ENCODE measurements around the gene CD79B.
"Not testable (repeated sequence)": the region's sequence is repeated elsewhere in the genome, so short reads cannot be mapped to it uniquely, and the experiment has no call there.

Gene CD79B

DNA sequence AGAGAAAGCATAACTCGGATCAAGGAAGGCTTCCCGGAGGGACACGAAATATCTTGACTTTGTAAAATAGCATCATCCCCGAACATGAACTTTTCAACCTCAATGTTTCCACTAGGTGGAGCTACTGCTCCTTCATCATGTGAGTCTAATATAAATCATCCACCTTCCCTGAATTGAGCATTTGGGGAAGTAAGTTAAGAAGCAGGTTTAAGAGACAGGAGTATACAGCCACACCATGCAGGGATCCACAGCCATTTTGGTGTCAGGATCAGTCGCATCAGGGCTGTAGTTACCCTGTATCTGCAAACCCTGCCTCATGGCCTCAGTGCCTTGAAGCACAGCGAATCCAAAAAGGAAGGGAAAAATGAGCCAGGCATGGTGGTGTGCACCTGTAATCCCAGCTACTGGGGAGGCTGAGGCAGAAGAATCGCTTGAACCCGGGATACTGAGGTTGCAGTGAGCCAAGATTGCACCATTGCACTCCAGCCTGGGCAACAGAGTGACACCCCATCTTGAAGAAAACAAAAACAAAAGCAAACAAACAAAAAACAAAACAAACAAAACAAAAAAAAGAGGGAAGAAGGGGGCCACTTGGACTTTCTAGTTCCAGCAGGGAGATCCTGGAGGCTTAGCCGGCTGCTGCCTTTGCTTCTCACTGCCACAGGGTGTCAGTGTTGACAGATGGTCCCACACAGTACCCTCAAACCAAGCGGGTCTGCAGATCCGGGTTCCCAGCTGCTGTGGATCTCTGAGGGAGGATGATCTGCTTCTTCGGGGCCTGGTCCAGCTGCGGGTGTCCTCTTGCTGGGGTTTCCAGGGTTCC, 42.9 kb downstream of the CD79B start:
- TF ChIP-seq, protein P1, sequence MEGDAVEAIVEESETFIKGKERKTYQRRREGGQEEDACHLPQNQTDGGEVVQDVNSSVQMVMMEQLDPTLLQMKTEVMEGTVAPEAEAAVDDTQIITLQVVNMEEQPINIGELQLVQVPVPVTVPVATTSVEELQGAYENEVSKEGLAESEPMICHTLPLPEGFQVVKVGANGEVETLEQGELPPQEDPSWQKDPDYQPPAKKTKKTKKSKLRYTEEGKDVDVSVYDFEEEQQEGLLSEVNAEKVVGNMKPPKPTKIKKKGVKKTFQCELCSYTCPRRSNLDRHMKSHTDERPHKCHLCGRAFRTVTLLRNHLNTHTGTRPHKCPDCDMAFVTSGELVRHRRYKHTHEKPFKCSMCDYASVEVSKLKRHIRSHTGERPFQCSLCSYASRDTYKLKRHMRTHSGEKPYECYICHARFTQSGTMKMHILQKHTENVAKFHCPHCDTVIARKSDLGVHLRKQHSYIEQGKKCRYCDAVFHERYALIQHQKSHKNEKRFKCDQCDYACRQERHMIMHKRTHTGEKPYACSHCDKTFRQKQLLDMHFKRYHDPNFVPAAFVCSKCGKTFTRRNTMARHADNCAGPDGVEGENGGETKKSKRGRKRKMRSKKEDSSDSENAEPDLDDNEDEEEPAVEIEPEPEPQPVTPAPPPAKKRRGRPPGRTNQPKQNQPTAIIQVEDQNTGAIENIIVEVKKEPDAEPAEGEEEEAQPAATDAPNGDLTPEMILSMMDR (IDR thresholded peaks at IDR 0.05; ENCODE audit: low read depth, low read length) = peak; percentile 38
- not testable (repeated sequence) for DNase-seq (ENCODE audit: extremely low read depth, low read depth)

DNA sequence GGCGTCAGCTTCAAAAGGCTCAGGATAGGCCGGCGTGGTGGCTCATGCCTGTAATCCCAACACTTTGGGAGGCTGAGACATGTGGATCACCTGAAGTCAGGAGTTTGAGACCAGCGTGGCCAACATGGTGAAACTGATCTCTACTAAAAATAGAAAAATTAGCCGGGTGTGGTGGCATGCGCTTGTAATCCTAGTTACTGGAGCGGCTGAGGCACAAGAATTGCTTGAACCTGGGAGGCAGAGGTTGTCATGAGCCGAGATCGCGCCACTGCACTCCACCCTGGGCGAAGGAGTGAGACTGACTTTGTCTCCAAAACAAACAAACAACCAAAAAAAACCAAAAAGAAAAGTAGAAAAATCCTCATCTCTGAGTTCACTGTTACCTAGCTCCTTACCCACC, 47.0 kb downstream of the CD79B start:
- not testable (repeated sequence) for DNase-seq (ENCODE audit: extremely low read depth, low read depth)

DNA sequence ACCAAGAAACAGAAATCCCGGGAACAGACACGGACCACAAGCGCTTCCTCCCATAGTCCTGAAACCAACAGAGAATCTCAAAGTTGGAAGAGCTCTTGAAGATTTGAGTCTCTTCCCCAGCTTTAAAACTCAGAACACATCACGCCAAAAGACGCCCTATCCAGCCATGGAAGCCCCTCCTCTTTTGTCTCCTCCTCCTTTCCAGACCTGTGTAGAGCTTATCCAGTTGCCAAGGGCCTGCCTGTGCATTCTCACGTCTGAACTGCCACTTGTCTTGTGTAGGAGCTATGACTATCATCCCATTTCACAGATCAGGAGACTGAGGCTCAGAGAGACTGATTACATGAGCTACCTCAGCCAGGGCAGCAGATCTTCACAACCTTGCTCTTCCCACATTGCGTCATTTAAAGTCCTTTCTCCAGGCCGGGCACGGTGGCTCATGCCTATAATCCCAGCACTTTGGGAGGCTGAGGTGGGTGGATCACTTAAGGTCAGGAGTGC, 49.5 kb downstream of the CD79B start:
- not testable (repeated sequence) for DNase-seq (ENCODE audit: extremely low read depth, low read depth)

DNA sequence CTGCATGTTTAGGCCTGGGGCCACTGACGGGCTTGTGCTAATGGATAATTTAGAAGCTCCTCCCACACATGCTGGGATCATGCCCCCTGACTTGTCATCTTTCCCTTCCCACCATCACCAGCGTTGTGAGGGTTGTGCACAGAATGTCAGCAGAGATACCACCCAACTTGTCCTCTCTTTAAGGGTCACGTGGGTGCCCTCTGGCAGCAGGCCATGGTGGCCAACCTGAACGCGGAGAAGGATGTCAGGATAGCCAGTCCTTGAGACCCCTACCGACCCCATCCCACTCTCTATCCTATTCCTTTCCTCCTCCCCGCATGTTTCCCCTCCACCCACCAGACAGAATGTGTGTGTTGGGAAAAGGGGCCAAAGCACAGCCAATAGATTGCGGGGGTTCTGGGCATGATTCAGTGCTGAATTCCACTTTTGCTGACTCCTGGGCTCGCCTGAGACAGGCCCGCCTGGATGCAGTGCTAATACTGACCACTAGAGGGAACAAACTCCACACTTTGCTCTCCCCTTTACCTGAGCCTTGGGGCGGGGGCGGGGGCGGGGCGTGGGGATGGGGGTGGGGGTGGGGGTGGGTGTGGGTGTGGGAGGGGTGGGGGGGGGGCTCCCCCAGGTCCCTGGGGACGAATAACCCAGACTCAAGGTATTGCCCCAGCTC, 50.1 kb downstream of the CD79B start, which contains the start of gene GH2:
TSS of gene GH2 (minus strand) at position 10 of the 667 bp plus-strand sequence. CDS start 143 bp downstream, outside the sequence.
- DNase-seq (ENCODE audit: extremely low read depth, low read depth) = no peak
- TF ChIP-seq, protein P1 (IDR thresholded peaks at IDR 0.05; ENCODE audit: low read depth, low read length) = peak; percentile 58

DNA sequence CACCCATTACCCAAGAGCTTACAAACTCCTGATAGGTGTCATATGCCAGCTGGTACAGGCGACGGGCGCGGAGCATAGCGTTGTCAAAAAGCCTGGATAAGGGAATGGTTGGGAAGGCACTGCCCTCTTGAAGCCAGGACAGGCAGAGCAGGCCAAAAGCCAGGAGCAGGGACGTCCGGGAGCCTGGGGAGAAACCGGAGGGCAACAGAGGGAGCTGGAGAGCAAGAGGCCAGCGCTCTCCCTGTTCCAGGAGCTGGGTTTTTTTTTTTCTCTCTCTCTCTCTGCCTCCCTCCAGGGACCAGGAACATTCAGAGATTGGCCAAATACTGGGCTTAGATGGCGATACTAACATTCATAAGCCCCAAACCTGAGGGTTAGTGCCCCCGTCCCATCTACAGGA, 50.8 kb downstream of the CD79B start:
- not testable (repeated sequence) for DNase-seq (ENCODE audit: extremely low read depth, low read depth)

- TF ChIP-seq, protein P1 (IDR thresholded peaks at IDR 0.05; ENCODE audit: low read depth, low read length) = no peak
- DNase-seq (ENCODE audit: extremely low read depth, low read depth) = no peak
Measured at GRCh38 chr17:63880706-63881105, 51.4 kb downstream of the CD79B start.
